SK-N-SH treated with all-trans-retinoic acid at 6 μM for 48 hours (cell line): Measurements from ENCODE around the gene GABBR1.

Experiments used
- BACH2 ChIP-seq: fragments of 250-450 bp; sonication (Bioruptor Pico); IDR thresholded peaks from 2 replicates; pipeline ENCODE4 v1.9.0; 2021; ENCODE audit warnings: mild to moderate bottlenecking, borderline replicate concordance
- GLIS3 ChIP-seq: fragments of 250-450 bp; sonication (Bioruptor Pico); IDR thresholded peaks from 2 replicates; pipeline ENCODE4 v1.5.0; 2020; ENCODE audit warnings: mild to moderate bottlenecking, moderate library complexity
- PATZ1 ChIP-seq: fragments of 250-450 bp; sonication (Bioruptor Pico); IDR thresholded peaks from 2 replicates; pipeline ENCODE4 v1.8.0; 2020; ENCODE audit warnings: mild to moderate bottlenecking, moderate library complexity, borderline replicate concordance
- POU6F1 ChIP-seq: fragments of 250-450 bp; sonication (Bioruptor Pico); IDR thresholded peaks from 2 replicates; pipeline ENCODE4 v1.8.0; 2021; ENCODE audit warnings: low read depth, mild to moderate bottlenecking, moderate library complexity, borderline replicate concordance
- PPARA ChIP-seq: fragments of 250-450 bp; sonication (Bioruptor Pico); IDR thresholded peaks from 2 replicates; pipeline ENCODE4 v1.5.0; 2020; ENCODE audit warnings: mild to moderate bottlenecking, borderline replicate concordance
- TCF4 ChIP-seq: fragments of 250-450 bp; sonication (Bioruptor Pico); IDR thresholded peaks from 2 replicates; pipeline ENCODE4 v1.8.0; 2021; ENCODE audit warnings: mild to moderate bottlenecking, moderate library complexity, borderline replicate concordance
- TSHZ2 ChIP-seq: fragments of 250-450 bp; sonication (Bioruptor Pico); IDR thresholded peaks from 2 replicates; pipeline ENCODE4 v1.5.0; 2020; ENCODE audit warnings: mild to moderate bottlenecking, moderate library complexity
- ZC3H10 ChIP-seq: fragments of 250-450 bp; sonication (Bioruptor Pico); IDR thresholded peaks from 2 replicates; pipeline ENCODE4 v1.5.1; 2021; ENCODE audit warnings: mild to moderate bottlenecking, moderate library complexity
- ZFP3 ChIP-seq: fragments of 250-450 bp; sonication (Bioruptor Pico); IDR thresholded peaks from 2 replicates; pipeline ENCODE4 v1.5.0; 2020; ENCODE audit warnings: mild to moderate bottlenecking, moderate library complexity
- ZFP30 ChIP-seq: fragments of 450-650 bp; formaldehyde crosslinking; IDR thresholded peaks from 2 replicates; pipeline ENCODE4 v1.5.0; 2022; ENCODE audit warnings: mild to moderate bottlenecking, moderate library complexity
- ZNF565 ChIP-seq: fragments of 450-650 bp; formaldehyde crosslinking; conservative IDR thresholded peaks from 2 replicates; pipeline ENCODE4 v1.5.0; 2020; ENCODE audit warnings: low read depth, mild to moderate bottlenecking, moderate library complexity

DNA sequence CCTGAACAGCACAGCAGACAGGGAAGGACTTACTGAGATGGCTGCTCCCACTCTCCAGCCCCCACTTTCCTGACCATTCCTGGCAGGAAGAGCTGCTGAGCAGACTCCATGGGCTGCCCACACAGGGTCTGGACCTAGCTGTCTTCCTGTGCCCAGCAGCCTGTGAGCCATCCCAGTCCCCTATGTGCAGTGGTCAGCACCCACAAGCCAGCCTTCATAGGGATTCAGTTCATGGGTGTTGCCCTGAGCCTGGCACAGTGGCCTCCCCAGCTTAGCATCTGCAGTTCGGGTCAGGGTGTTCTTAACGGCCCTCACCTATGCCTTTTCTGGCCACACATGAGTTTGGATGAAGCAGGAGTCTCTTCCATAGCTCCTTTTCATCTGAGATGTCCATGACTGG lies 105.4 kb downstream of the GABBR1 start:
- no peak for TF ChIP-seq PATZ1
- no peak for TF ChIP-seq ZFP3
- TF ChIP-seq POU6F1 (CRISPR knock-in tag) = no peak
- no peak for TF ChIP-seq ZNF565 (CRISPR knock-in tag)
- TF ChIP-seq ZC3H10 (CRISPR knock-in tag) = no peak
- TF ChIP-seq TSHZ2 (CRISPR knock-in tag) = no peak
- TF ChIP-seq TCF4 = no peak
- no peak for TF ChIP-seq GLIS3 (CRISPR knock-in tag)
- no peak for TF ChIP-seq BACH2 (CRISPR knock-in tag)
- no peak for TF ChIP-seq ZFP30
- TF ChIP-seq PPARA = no peak
